GM19035 (cell line): ENCODE measurements around the gene ZNF157.
A peak's percentile ranks its signal among the peaks of the same experiment; 100 is the strongest.
"Not testable (repeated sequence)": the region's sequence is repeated elsewhere in the genome, so short reads cannot be mapped to it uniquely, and the experiment has no call there.

Experiments used
- ATAC-seq: cut with Tn5 transposase; IDR thresholded peaks from one replicate; pipeline ENCODE4 v1.9.1; 2021; ENCODE audit not compliant: unreplicated experiment

ZNF157 gene

DNA sequence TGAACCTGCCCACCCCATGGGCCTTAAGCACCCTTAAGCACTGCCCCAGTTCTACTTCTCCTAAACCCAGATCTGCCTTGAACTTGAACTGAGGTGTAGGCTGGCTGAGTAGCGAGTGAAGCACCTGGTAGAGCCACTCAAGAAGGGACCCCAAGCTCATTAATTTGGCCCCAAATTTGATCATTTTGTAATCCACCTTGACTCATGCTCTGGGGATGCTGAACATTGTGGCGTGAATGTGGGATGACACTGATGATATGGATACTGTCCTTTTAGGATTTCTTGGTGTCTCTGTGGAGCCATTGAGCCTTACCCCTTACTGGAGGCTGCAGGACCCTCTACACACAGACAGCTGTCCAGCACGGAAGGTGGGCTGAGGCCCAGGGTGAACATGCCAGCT lies at the start of gene ZNF157:
ZNF157 (plus strand) TSS at position 301 of the 400 bp plus-strand sequence; CDS start at position 392, 91 bp downstream.
- no peak for ATAC-seq

DNA sequence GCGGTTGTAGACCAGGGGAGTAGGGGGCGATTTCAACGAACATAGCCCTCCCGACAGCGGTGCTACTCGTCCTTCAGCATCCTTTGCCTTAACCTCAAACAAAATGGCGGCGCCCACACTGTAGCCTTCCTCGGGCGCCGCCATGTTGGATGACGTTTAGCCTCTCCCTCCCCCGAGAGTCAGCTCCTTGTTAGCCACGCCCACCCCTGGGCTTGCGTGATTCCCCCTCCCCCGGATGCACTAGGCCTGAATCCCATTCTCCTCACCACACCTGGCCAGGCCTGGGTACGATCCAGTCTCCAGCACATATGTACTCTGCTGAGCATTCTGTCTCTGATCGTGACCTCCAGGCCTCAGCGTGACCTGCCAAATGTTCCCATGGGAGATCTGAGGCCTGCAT lies 49.0 kb upstream of the ZNF157 start:
- ATAC-seq, result no peak

DNA sequence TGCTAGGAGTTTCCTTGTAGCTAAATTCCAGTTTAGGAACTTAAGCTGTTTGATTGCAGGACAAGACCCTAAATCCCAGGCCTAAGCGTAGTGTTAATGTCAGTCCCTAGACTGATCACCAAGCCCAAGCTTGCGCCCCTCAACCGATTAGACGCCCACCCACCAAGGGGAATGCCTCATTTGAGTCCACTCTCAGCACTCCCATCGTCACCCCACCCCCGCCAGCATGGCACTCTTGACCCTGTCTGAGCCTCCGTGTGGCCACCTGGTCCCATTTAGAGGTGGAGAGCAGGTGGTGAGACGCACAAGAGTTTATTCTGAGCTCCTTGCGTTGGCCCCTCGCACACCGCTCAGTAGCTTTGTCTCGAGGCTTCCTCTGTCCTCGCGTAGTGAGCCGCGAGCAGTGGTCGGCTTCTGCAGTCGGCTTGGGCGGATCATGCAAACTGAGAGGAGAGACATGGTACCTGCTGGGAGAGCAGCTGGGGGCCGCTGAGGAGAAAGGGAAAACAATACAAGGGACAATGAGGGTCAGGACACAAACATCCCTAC lies 48.5 kb upstream of the ZNF157 start:
- ATAC-seq, result no peak

DNA sequence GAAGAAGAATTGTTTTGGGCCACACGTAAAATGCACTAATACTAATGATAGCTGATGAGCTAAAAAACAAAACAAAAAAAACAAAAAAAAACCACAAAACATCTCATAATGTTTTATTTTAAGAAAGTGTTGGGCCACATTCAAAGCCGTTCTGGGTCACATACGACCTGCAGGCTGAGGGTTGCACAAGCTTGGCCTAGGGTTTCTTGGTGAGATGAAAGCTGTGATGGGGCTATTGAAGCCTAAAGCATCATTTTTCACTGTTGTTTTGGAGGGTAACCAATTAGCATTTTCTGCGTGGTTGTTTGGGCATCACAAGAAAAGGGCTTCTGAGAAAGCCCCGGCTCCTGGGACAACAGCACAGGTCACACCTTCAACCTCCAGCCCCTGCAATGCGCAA lies 42.5 kb upstream of the ZNF157 start:
- ATAC-seq, result no peak

DNA sequence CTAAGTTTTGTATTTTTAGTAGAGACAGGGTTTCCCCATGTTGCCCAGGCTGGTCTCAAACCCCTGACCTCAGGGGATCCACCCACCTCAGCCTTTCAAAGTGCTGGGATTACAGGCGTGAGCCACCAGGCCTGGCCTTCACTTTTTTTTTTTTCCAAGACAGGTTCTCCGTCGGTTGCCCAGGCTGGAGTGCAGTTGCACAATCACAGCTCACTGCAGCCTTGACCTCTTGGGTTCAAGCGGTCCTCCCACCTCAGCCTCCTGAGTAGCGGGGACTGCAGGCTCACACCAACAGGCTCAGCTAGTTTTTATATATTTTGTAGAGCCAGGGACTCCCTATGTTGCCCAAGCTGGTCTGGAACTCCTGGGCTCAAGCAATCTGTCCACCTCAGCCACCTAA lies 37.6 kb upstream of the ZNF157 start:
- ATAC-seq, result not testable (repeated sequence)

DNA sequence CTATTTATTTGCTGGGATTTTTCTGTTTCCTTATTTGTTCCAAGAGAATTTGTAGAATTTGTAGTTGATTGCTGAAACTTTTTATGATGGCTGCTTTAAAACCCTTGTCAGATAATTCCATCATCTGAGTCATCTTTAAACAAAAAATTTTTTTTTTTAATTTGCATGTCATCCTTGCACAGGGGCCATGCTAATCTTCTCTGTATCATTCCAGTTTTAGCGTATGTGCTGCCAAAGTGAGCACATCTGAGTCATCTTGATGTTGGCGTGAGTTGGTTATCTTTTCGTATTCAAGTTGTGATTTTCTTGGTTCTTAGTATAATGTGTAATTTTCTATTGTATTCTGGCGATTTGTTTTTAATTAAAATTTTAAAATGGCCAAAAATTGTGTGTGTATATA lies 18.7 kb upstream of the ZNF157 start:
- ATAC-seq, result no peak

DNA sequence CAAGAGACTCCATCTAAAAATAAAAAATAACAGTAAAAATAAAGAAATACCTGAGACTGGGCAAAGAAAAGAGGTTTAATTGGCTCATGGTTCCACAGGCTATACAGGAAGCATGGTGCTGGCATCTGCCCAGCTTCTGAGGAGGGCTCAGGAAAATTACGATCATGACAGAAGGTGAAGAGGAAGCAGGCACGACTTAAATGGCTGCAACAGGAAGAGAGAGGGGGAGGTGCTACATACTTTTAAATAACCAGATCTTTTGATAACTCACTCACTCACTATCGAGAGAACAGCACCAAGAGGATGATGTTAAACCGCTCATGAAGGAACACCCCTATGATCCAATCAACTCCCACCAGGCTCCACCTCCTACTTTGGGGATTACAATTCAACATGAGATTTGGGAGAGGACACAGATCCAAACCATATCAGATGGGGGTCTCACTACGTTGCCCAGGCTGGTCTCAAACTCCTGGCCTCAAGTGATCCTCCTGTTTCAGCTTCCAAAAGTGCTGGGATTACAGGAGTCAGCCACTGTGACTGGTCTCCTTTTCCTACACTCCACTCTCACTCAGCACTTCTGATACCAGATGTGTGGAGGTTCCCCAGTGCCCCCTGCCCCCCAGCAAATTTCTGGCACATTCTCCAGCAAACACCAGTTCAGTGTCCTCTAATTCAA lies 11.9 kb upstream of the ZNF157 start:
- ATAC-seq, result no peak

DNA sequence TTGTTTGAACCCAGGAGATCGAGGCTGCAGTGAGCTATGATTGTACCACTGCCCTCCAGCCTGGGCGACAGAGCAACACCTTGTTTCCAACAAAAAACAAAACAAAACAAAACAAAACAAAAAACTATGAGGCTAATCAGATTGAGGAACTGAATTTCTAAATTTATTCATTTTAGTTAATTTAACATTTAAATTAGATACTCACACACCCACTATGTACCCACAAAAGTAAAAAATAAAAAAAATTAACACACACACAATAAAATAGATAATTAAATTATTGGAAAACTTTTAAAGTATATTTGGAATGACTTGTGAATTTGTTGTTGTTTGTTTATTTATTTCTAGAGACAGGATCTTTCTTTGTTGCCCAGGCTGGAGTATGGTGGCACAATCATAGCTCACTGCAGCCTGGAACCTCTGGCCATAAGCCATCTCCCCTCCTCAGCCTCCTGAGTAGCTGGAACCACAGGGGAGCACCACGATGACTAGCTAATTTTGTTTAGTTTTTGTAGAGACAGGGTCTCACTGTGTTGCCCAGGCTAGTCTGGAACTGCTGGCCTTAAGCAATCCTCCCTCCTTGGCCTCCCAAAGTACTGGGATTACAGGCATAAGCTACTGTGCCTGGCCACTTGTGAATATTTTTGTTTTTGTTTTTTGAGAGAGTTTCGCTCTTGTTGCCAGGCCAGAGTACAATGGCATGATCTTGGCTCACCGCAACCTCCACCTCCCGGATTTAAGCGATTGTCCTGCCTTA lies 9.8 kb upstream of the ZNF157 start:
- ATAC-seq, result no peak

DNA sequence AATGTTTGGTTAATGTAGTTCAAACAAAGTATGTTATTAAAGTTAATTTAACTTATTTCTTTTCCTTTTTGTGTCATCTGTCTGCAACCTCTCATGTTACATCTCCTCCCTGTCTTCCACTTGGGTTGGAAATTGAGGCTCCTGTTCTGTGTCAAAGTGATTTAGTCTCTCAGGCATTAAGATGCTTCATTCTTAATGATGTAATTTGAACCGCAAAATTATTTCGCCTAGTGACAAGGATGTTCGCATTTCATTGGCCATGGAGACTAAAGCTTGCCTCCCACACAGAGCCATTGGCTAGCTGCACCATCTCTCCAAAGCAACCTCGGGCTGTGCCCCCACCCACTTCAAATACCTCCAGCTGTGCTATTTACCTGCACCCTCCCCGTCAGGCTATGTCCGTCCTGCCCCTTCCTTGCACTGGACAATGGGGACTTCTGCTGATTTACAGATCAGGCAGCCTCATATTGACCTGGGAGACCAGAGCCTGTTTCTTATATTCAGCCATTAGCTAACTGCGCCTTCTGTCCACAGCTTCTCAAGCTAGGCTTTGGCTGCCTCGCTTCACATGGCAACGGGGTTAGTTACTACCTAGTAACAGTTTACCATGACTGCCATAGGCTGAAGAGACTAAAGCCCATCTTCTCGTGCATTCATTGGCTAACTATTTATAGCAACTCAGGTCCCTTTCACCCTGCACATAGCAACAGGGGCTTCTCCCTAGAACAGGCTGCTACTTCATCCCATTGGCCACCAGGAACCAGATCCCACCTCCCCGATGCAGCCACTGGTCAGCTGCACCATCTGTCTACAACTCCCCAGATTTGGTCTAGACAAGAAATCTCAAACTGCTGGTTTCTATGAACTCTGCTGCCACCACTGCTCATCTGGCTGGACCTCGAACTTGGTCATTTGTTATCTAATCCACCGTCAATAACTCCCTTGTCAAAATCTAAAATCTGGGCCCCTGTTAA lies 8.6 kb upstream of the ZNF157 start:
- peak; percentile 89 for ATAC-seq

DNA sequence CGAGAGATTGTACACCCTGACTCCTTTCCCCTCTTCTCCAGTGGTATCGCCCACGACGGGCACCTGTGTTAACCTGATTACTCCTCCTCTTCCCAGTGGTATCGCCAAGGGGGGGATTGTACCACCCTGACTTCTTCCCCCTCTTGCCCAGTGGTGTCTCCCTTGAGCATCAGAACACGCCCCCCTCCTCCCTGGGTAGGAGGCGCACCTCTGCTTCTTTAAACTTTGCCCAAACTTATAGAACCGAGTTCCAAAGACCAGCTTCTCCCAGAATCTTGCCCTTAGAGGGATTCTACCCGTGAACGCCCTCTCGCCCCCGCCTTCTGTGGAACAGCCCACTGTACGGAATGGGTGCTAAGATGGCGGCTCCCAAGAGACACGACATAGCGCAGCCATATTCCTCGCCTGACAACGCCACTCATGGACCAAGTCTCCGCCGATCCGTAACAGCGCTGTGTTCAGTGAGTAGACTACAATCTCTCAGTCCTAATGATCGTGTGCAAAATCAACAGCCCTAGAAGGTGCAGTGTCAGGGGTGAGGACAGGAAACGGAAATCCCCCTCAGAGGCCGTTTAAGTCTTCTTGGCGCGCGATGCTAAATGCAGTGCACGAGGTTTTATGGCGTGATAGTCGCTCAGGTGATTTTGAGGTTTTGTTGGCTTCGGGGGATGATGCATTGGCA lies 4.2 kb upstream of the ZNF157 start:
- peak; percentile 38 for ATAC-seq

DNA sequence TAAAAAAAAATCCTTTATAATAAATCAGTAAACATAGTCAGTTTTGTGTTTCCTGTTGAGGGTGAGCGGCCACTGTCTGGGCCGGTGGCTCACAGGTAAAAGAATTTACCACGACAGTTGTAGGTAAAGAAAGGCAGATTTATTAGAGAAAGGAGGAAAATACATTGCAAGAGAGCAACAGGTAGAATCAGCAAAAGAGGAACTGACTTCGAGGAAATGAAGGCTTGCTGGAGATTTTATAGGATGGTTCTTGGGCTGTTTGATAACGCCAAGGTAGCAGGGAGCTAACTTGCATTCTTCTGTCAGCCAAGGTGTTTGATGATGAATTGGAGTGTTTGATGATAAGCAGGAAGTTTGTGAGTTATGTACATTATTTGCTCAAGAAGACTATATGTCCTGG lies 2.8 kb downstream of the ZNF157 start:
- ATAC-seq, result no peak

DNA sequence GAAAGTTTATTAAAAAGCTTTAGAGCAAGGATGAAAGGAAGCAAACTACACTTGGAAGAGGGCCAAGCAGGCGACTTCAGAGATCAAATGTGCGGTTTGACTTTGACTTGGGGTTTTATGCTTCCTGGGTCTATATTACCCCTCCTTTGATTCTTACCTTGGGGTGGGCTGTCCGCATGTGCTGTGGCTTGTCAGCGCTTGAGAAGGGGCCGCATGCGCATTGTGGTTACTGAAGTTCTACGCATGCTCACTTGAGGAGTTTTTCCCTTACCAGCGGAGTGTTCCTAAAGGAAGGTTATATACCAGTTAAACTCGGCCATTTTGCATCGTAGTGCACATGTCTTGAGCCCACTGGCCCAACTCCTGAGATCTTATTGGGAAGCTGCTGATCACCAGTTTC lies 9.9 kb downstream of the ZNF157 start:
- ATAC-seq, result no peak

DNA sequence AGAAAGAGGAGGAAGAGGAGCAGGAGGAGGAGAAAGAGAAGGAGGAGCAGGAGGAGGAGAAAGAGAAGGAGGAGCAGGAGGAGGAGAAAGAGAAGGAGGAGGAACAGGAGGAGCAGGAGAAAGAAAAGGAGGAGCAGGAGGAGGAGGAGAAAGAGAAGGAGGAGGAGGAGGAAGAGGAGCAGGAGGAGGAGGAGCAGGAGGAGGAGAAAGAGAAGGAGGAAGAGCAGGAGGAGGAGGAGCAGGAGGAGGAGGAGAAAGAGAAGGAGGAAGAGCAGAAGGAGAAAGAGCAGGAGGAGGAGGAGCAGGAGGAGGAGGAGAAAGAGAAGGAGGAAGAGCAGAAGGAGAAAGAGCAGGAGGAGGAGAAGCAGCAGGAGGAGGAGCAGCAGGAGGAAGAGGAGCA lies 10.5 kb downstream of the ZNF157 start:
- not testable (repeated sequence) for ATAC-seq

DNA sequence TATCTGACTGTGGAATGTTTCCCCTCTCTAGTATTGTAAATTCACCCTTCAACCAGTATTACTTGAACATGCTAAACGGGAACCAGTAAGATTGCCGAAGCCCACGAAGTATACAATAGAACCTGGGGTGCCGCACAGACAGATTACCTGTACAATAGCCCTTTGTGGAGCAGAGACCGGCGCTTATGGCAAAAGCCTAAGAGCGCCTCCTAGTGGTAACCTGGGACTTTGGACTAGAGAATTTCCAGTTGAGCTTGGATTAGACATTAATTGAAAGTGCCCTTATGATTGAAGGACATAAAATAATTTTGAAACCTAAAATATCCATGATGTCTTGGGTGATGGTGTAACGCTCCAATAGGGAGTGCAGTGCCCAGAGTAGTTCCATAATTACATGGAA lies 14.1 kb downstream of the ZNF157 start:
- ATAC-seq, result no peak

DNA sequence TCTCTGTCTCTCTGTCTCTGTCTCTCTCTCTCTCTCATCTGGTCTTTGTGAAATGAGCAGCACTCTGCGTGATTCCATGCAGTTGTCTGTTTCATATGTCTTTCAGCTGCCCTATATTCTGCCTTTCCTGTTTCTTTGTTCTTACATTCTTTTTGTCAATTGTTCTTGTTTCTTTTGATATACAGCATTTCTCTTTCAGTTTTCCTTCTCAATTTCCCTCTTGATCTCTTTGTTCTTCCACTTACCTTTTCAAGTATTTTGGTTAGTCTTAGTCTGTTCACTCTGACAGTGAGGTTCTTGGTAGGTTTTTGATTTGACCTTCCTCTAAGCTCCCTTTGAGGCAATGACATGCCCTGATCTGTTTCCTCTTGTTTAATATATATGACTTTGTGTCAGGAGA lies 20.4 kb downstream of the ZNF157 start:
- ATAC-seq, result no peak

DNA sequence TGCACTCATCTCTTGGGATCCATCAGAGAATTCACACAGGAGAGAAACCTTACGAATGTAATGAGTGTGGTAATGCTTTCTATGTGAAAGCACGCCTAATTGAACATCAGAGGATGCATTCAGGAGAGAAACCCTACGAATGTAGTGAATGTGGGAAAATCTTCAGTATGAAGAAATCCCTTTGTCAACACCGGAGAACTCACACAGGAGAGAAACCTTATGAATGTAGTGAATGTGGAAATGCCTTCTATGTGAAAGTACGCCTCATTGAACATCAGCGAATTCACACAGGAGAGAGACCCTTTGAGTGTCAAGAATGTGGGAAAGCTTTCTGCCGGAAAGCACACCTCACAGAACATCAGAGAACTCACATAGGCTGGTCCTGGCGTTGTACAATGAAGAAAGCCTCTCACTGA lies 42.8 kb downstream of the ZNF157 start:
- ATAC-seq, result no peak

DNA sequence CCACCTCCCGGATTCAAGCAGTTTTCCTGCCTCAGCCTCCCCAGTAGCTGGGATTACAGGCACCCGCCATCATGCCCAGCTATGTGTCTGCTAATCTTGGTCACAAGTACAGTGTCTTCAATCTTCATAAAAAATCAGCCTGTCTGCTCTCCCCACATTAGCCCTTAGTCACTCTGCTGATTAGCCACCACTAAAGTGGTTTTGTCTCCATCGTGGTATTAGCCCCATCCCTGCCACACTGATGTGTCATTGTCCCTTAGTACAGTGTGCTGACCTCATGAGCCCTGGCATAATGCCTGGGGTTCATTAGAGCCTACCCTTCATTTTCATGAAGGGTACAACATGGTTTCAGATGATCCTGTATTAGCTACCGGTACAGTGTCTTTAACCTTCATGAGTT lies 49.9 kb downstream of the ZNF157 start:
- no peak for ATAC-seq

DNA sequence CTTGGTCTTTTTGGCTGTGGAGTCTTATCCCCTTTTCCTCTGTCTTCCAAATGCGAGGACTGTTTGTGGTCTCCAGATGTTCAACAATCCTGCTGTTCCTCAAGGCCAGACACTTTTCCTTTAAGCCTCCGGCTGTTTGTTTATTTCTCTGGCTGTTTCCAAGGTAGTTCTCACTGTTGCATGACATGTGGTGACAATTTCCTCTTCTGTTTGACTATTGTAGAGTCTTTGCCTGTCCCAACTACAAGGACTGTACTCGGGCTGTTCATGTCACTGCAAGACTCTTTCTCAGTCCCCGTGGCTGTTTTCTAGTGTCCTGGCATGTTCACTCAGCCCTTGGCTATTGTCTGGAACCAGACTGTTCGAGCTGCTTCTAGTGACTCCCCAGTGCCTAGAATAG lies 50.6 kb downstream of the ZNF157 start:
- no peak for ATAC-seq

DNA sequence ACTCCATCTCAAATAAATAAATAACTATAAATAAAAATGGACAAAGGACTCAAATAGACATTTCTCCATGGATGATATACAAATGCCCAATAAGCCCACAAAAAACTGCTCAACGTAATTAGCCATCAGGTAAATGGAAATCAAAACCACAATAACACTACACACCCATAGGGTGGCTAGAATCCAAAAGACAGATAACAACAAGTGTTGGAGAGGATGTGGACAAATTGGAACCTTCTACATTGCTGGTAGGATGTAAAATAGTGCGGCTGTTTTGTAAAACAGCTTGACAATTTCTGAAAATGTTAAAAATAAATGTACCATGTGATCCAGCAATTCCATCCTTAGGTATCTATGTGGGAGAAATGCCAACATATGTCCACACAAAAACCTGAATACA lies 52.1 kb downstream of the ZNF157 start:
- ATAC-seq, result no peak

DNA sequence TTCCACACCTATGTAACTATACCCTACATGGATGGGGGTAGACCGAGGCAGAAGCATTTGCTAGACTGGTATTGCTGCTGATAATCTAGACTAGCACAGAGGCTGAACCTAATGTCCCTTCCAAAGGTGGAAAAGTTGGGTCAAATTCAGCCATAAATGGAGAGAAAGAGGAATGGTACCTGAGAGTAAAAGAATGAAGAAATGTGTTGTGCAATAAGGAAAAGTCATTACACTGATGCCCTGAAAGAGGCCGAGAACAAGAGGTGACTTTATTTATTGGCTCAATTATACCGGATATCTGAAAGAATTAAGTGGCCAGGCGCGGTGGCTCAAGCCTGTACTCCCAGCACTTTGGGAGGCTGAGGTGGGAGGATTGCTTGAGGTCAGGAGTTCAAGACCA lies 60.5 kb downstream of the ZNF157 start:
- no peak for ATAC-seq

DNA sequence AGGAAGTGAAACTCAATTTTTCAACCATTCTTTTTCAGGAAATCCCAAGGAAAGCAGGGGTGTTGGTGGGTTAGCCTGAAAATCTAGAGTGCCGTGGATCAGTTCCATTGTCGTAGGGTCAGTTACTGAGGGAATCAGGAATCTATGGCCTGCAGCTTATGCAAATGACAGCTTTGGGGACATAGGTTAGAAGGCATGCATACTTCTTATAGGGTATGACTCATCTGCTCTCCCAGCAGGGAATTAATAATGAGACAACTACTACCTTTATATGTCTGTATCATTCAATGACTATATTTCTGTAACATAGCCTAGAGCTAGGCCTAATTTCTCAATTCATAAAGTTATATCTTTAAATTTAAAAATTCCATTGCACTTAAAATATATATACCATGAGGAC lies 76.1 kb downstream of the ZNF157 start:
- no peak for ATAC-seq
